NCI-H2227 (cell line): ENCODE data around the gene CHCHD1.
"Not testable (repeated sequence)": the region's sequence is repeated elsewhere in the genome, so short reads cannot be mapped to it uniquely, and the experiment has no call there.

Source experiments
- DNase-seq: peaks from one replicate; lab custom pipeline; 2025; ENCODE audit not compliant: unreplicated experiment; lab: John Stamatoyannopoulos, UW

CHCHD1 gene

GRCh38 chr10:73810358-73810734 is 28.5 kb downstream of the CHCHD1 start:
- DNase-seq: no peak

GRCh38 chr10:73810735-73811465 is 29.1 kb downstream of the CHCHD1 start:
- peak; percentile 21 for DNase-seq

GRCh38 chr10:73812657-73813056 is 30.8 kb downstream of the CHCHD1 start:
- DNase-seq: no peak

GRCh38 chr10:73813333-73813732 is 31.5 kb downstream of the CHCHD1 start:
- no peak for DNase-seq

- DNase-seq: no peak
Measured at GRCh38 chr10:73814276-73814895, 32.5 kb downstream of the CHCHD1 start.

- no peak for DNase-seq
Measured at GRCh38 chr10:73814896-73815718, 33.3 kb downstream of the CHCHD1 start.

GRCh38 chr10:73815719-73816030 is 33.8 kb downstream of the CHCHD1 start:
- no peak for DNase-seq

GRCh38 chr10:73816917-73817729 is 35.3 kb downstream of the CHCHD1 start:
- no peak for DNase-seq

GRCh38 chr10:73817826-73818225 is 36.0 kb downstream of the CHCHD1 start:
- DNase-seq: no peak

GRCh38 chr10:73818402-73818801 is 36.6 kb downstream of the CHCHD1 start:
- DNase-seq: no peak

- no peak for DNase-seq
Measured at GRCh38 chr10:73819081-73819480, 37.2 kb downstream of the CHCHD1 start.

GRCh38 chr10:73819513-73820093 is 37.8 kb downstream of the CHCHD1 start:
- DNase-seq: no peak

- DNase-seq: no peak
Measured at GRCh38 chr10:73823391-73823790, 41.5 kb downstream of the CHCHD1 start.

- no peak for DNase-seq
Measured at GRCh38 chr10:73824146-73824725, 42.4 kb downstream of the CHCHD1 start.

- no peak for DNase-seq
Measured at GRCh38 chr10:73827346-73828089, 45.7 kb downstream of the CHCHD1 start.

GRCh38 chr10:73828161-73828560 is 46.3 kb downstream of the CHCHD1 start:
- DNase-seq: no peak

- not testable (repeated sequence) for DNase-seq
Measured at GRCh38 chr10:73829090-73829489, 47.2 kb downstream of the CHCHD1 start.
